ENCODE measurements around the gene PITX1. TPM values are rescaled to one million over a fixed set of nuclear protein-coding genes. Genes with fewer than 3 reads are reported as not detected.

The PITX1 gene
- total and polyA plus RNA-seq, 2 donors (not counting 1 experiment from before 2014, with no cell fraction given) = 1.7 to 3.1 TPM

- Histone ChIP-seq H3K9ac (ENCODE audit: insufficient read depth, low read length) (no peak overlapping the region), H3K36me3 (ENCODE audit: control insufficient read depth, insufficient read depth, low read length) (no peaks in the 10 kb centered on the region), H3K4me3 (replicated peaks in 1 of 4; ENCODE audit: control extremely low read depth in 1 of 4, insufficient read depth in 1 of 4, low read depth in 3 of 4, low read length in 4 of 4) (no peak overlapping the region), H3K79me2 (ENCODE audit: control insufficient read depth, insufficient read depth, low read length) (no peaks in the 10 kb centered on the region), H3K4me1 (ENCODE audit: control insufficient read depth, extremely low read depth, insufficient read depth, low read length) (no peaks in the 10 kb centered on the region), H2AFZ (ENCODE audit: low read length) (no peak overlapping the region), H3K9me3 (ENCODE audit: control insufficient read depth, insufficient read depth, low read depth, low read length) (no peaks in the 10 kb centered on the region), H3K27ac (ENCODE audit: insufficient read depth, low read length) (no peak overlapping the region), H3K27me3 (ENCODE audit: control insufficient read depth, insufficient read depth, low read length) (no peaks in the 10 kb centered on the region), H4K20me1 (ENCODE audit: control insufficient read depth, extremely low read depth, insufficient read depth, low read length) (no peaks in the 10 kb centered on the region), H3K4me2 (ENCODE audit: extremely low read depth, insufficient read depth, low read length) (no peak overlapping the region)
- no peak for TF ChIP-seq CTCF (conservative IDR thresholded peaks at IDR 0.05 in 1 of 2, IDR thresholded peaks at IDR 0.05 in 1 of 2; ENCODE audit: low read depth in 1 of 2, low read length in 2 of 2)
- no peak for TF ChIP-seq EZH2 (IDR thresholded peaks at IDR 0.05; ENCODE audit: low read length, missing control alignments)
- DNase-seq (ENCODE audit: low read depth in 2 of 2) = no peak
Measured at GRCh38 chr5:135013445-135013844, 20.6 kb downstream of the PITX1 start.

GRCh38 chr5:135012951-135013391, 21.1 kb downstream of the PITX1 start:
- no peak for TF ChIP-seq CTCF (conservative IDR thresholded peaks at IDR 0.05 in 1 of 2, IDR thresholded peaks at IDR 0.05 in 1 of 2; ENCODE audit: low read depth in 1 of 2, low read length in 2 of 2)
- no peak for TF ChIP-seq EZH2 (IDR thresholded peaks at IDR 0.05; ENCODE audit: low read length, missing control alignments)
- no peaks in the 10 kb centered on the region for H3K4me1 ChIP-seq (ENCODE audit: control insufficient read depth, extremely low read depth, insufficient read depth, low read length)
- no peaks in the 10 kb centered on the region for H3K36me3 ChIP-seq (ENCODE audit: control insufficient read depth, insufficient read depth, low read length)
- no peaks in the 10 kb centered on the region for H3K27me3 ChIP-seq (ENCODE audit: control insufficient read depth, insufficient read depth, low read length)
- H3K4me3 ChIP-seq (replicated peaks in 1 of 4; ENCODE audit: control extremely low read depth in 1 of 4, insufficient read depth in 1 of 4, low read depth in 3 of 4, low read length in 4 of 4) = no peak overlapping the region
- H2AFZ ChIP-seq (ENCODE audit: low read length) = no peak overlapping the region
- H3K9ac ChIP-seq (ENCODE audit: insufficient read depth, low read length) = no peak overlapping the region
- no peak for DNase-seq (ENCODE audit: low read depth in 2 of 2)
- no peaks in the 10 kb centered on the region for H3K9me3 ChIP-seq (ENCODE audit: control insufficient read depth, insufficient read depth, low read depth, low read length)
- H3K4me2 ChIP-seq (ENCODE audit: extremely low read depth, insufficient read depth, low read length) = no peak overlapping the region
- H4K20me1 ChIP-seq (ENCODE audit: control insufficient read depth, extremely low read depth, insufficient read depth, low read length) = no peaks in the 10 kb centered on the region
- no peaks in the 10 kb centered on the region for H3K79me2 ChIP-seq (ENCODE audit: control insufficient read depth, insufficient read depth, low read length)
- no peak overlapping the region for H3K27ac ChIP-seq (ENCODE audit: insufficient read depth, low read length)

GRCh38 chr5:135012033-135012588, 21.9 kb downstream of the PITX1 start:
- H3K9me3 ChIP-seq (ENCODE audit: control insufficient read depth, insufficient read depth, low read depth, low read length) = no peaks in the 10 kb centered on the region

More at GRCh38 chr5:135012033-135012588, 21.9 kb downstream of the PITX1 start:
- Histone ChIP-seq H3K27me3 (ENCODE audit: control insufficient read depth, insufficient read depth, low read length) (no peaks in the 10 kb centered on the region), H3K79me2 (ENCODE audit: control insufficient read depth, insufficient read depth, low read length) (no peaks in the 10 kb centered on the region), H4K20me1 (ENCODE audit: control insufficient read depth, extremely low read depth, insufficient read depth, low read length) (no peaks in the 10 kb centered on the region), H2AFZ (ENCODE audit: low read length) (no peak overlapping the region), H3K4me3 (replicated peaks in 1 of 4; ENCODE audit: control extremely low read depth in 1 of 4, insufficient read depth in 1 of 4, low read depth in 3 of 4, low read length in 4 of 4) (no peak overlapping the region), H3K4me2 (ENCODE audit: extremely low read depth, insufficient read depth, low read length) (no peak overlapping the region), H3K4me1 (ENCODE audit: control insufficient read depth, extremely low read depth, insufficient read depth, low read length) (no peaks in the 10 kb centered on the region), H3K9ac (ENCODE audit: insufficient read depth, low read length) (no peak overlapping the region), H3K27ac (ENCODE audit: insufficient read depth, low read length) (no peak overlapping the region), H3K36me3 (ENCODE audit: control insufficient read depth, insufficient read depth, low read length) (no peaks in the 10 kb centered on the region)
- TF ChIP-seq CTCF (conservative IDR thresholded peaks at IDR 0.05 in 1 of 2, IDR thresholded peaks at IDR 0.05 in 1 of 2; ENCODE audit: low read depth in 1 of 2, low read length in 2 of 2) = no peak
- no peak for TF ChIP-seq EZH2 (IDR thresholded peaks at IDR 0.05; ENCODE audit: low read length, missing control alignments)
- DNase-seq (ENCODE audit: low read depth in 2 of 2) = no peak

All from fibroblast of lung (primary cell).